HepG2 (cell line): ENCODE data around the gene CHCHD6. TPM values are rescaled to one million over a fixed set of nuclear protein-coding genes. Genes with fewer than 3 reads are reported as not detected.

Source experiments
- ARNT2 ChIP-seq: sonication (generic); formaldehyde crosslinking; IDR thresholded peaks from 2 replicates; pipeline ENCODE4 v1.8.0; 2022; ENCODE audit warnings: mild to moderate bottlenecking, low read depth, missing genetic modification reagents, moderate library complexity
- CEBPG ChIP-seq: IDR thresholded peaks from 2 replicates; pipeline ENCODE4 v1.6.1; 2016
- FOXO4 ChIP-seq: sonication (generic); formaldehyde crosslinking; conservative IDR thresholded peaks from 2 replicates; pipeline ENCODE4 v1.8.1; 2023; ENCODE audit warnings: missing genetic modification reagents
- GLI4 ChIP-seq: sonication (generic); formaldehyde crosslinking; IDR thresholded peaks from 2 replicates; pipeline ENCODE4 v1.5.1; 2020; ENCODE audit warnings: missing genetic modification reagents, mild to moderate bottlenecking, moderate library complexity, borderline replicate concordance
- HMGXB3 ChIP-seq: sonication (generic); formaldehyde crosslinking; IDR thresholded peaks from 2 replicates; pipeline ENCODE4 v1.4.0; 2020; ENCODE audit warnings: missing genetic modification reagents, borderline replicate concordance
- POLR2A ChIP-seq, 2 experiments: IDR thresholded peaks; 2 replicates each; pipeline ENCODE4 v1.6.1; 2011; ENCODE audit warnings: low read depth in 2 of 2, low read length in 2 of 2, mild to moderate bottlenecking in 1 of 2, moderate library complexity in 1 of 2; ENCODE audit not compliant: insufficient read depth in 1 of 2
- SNAI1 ChIP-seq: sonication (generic); formaldehyde crosslinking; IDR thresholded peaks from 2 replicates; pipeline ENCODE4 v1.5.0; 2020; ENCODE audit warnings: mild to moderate bottlenecking, missing genetic modification reagents, borderline replicate concordance
- ZBTB10 ChIP-seq: sonication (generic); formaldehyde crosslinking; IDR thresholded peaks from 2 replicates; pipeline ENCODE4 v1.4.0; 2020; ENCODE audit warnings: missing genetic modification reagents, borderline replicate concordance
- ZNF142 ChIP-seq: sonication (generic); formaldehyde crosslinking; IDR thresholded peaks from 2 replicates; pipeline ENCODE4 v1.4.0; 2020; ENCODE audit warnings: missing genetic modification reagents
- ZNF383 ChIP-seq: sonication (generic); formaldehyde crosslinking; IDR thresholded peaks from 2 replicates; pipeline ENCODE4 v1.4.0; 2020; ENCODE audit warnings: missing genetic modification reagents, mild to moderate bottlenecking, borderline replicate concordance
- ZNF598 ChIP-seq: sonication (generic); formaldehyde crosslinking; IDR thresholded peaks from 2 replicates; pipeline ENCODE4 v1.5.1; 2020; ENCODE audit warnings: mild to moderate bottlenecking, missing genetic modification reagents, borderline replicate concordance
- polyA plus RNA-seq, 8 experiments: library from polyadenylated mRNA; depleted of rRNA in 3 of 8; stranded (reverse) in 7 of 8; unstranded in 1 of 8; fragments of >200 nt; fragmentation: Illumina TruSeq in 4 of 8; extraction: Trizol in 4 of 8; gene quantifications; 2 replicates each; pipeline versions ENCODE4 v1.2.1 to v1.2.3, GENCODE V29; 2011 to 2016; ENCODE audit warnings: low read depth in 4 of 8, missing spikeins in 1 of 8, mixed read lengths in 1 of 8; ENCODE audit not compliant: insufficient read depth in 1 of 8
- total RNA-seq, 5 experiments: library from RNA; depleted of rRNA; stranded (reverse); fragments of >200 nt; fragmentation: Illumina TruSeq; extraction: Trizol; gene quantifications; 2 replicates each; pipeline ENCODE4 v1.2.3, GENCODE V29; 2016; ENCODE audit warnings: low read depth in 1 of 5
- TF ChIP-seq, protein P1 (sequence below): sonication (generic); formaldehyde crosslinking; conservative IDR thresholded peaks from 2 replicates; pipeline ENCODE4 v1.8.0; 2022; ENCODE audit warnings: missing genetic modification reagents

Gene CHCHD6
- total and polyA plus RNA-seq, 2 of the 13 experiments (the other 11 are each of a cell fraction or from before 2014, with no cell fraction given), result 20.3 to 20.8 TPM

DNA sequence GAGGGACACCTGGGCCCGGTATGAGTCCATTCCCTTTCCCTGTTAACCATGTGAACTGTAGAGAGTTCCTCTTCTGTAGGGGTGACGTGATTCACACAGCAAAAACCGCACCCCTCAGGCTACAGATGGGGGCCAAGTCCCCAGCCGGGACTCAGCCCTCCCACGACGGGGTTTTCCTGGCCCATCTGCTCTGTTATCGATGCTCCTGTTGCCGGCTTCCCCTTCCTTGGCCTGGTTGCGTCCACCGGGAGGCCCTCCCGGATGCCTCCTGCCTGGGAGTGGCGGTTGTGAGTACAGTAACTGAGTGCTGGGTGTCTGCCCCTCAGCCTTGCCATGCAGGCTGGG is 278.1 kb downstream of the CHCHD6 start (continued):
- TF ChIP-seq SNAI1 (CRISPR knock-in tag) (0 out of 2 replicates have a peak, but pooled peaks have one; percentile 32), ZNF598 (peak; percentile 59; the same call in 1 of the 2 replicates), HMGXB3 (CRISPR knock-in tag) (no peak), ZNF142 (no peak), ZBTB10 (no peak), POLR2A (IDR thresholded peaks at IDR 0.05; ENCODE audit: insufficient read depth in 1 of 2, low read depth in 2 of 2, low read length in 2 of 2) (no peak), ZNF383 (no peak), CEBPG (no peak), ARNT2 (CRISPR knock-in tag) (no peak), FOXO4 (CRISPR knock-in tag) (no peak), GLI4 (CRISPR knock-in tag) (no peak)
- TF ChIP-seq, protein P1, sequence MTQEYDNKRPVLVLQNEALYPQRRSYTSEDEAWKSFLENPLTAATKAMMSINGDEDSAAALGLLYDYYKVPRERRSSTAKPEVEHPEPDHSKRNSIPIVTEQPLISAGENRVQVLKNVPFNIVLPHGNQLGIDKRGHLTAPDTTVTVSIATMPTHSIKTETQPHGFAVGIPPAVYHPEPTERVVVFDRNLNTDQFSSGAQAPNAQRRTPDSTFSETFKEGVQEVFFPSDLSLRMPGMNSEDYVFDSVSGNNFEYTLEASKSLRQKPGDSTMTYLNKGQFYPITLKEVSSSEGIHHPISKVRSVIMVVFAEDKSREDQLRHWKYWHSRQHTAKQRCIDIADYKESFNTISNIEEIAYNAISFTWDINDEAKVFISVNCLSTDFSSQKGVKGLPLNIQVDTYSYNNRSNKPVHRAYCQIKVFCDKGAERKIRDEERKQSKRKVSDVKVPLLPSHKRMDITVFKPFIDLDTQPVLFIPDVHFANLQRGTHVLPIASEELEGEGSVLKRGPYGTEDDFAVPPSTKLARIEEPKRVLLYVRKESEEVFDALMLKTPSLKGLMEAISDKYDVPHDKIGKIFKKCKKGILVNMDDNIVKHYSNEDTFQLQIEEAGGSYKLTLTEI (CRISPR knock-in tag), result no peak
